GM18520 (cell line): ENCODE results near the gene PDE4D.

Experiments
- ATAC-seq: cut with Tn5 transposase; IDR thresholded peaks from one replicate; pipeline ENCODE4 v1.9.1; 2021; ENCODE audit not compliant: unreplicated experiment

The PDE4D gene

GRCh38 chr5:58927938-58928337 is 965.6 kb downstream of the PDE4D start:
- ATAC-seq = no peak

- ATAC-seq = no peak
Observed at GRCh38 chr5:58927181-58927580, 966.3 kb downstream of the PDE4D start.

GRCh38 chr5:58926541-58926935 is 967.0 kb downstream of the PDE4D start:
- no peak for ATAC-seq

GRCh38 chr5:58925627-58926540 is 967.6 kb downstream of the PDE4D start:
- ATAC-seq = no peak

GRCh38 chr5:58924306-58924705 is 969.2 kb downstream of the PDE4D start:
- ATAC-seq = no peak

GRCh38 chr5:58923355-58923754 is 970.2 kb downstream of the PDE4D start:
- no peak for ATAC-seq

- no peak for ATAC-seq
Observed at GRCh38 chr5:58922461-58923171, 970.9 kb downstream of the PDE4D start.

- no peak for ATAC-seq
Observed at GRCh38 chr5:58921159-58921558, 972.4 kb downstream of the PDE4D start.

- no peak for ATAC-seq
Observed at GRCh38 chr5:58919833-58920232, 973.7 kb downstream of the PDE4D start.
